ENCODE data around the gene GPR107.

GRCh38 chr9:130117376-130117775 is 63.7 kb downstream of the GPR107 start:
- TF ChIP-seq, protein P1, sequence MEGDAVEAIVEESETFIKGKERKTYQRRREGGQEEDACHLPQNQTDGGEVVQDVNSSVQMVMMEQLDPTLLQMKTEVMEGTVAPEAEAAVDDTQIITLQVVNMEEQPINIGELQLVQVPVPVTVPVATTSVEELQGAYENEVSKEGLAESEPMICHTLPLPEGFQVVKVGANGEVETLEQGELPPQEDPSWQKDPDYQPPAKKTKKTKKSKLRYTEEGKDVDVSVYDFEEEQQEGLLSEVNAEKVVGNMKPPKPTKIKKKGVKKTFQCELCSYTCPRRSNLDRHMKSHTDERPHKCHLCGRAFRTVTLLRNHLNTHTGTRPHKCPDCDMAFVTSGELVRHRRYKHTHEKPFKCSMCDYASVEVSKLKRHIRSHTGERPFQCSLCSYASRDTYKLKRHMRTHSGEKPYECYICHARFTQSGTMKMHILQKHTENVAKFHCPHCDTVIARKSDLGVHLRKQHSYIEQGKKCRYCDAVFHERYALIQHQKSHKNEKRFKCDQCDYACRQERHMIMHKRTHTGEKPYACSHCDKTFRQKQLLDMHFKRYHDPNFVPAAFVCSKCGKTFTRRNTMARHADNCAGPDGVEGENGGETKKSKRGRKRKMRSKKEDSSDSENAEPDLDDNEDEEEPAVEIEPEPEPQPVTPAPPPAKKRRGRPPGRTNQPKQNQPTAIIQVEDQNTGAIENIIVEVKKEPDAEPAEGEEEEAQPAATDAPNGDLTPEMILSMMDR (IDR thresholded peaks at IDR 0.05): no peak
- TF ChIP-seq EZH2 (IDR thresholded peaks at IDR 0.05; ENCODE audit: borderline replicate concordance, insufficient read depth, low read depth, low read length, poor library complexity, severe bottlenecking): no peak
